GM18499 (cell line): ENCODE measurements around the gene CASZ1.

Experiments
- ATAC-seq: cut with Tn5 transposase; IDR thresholded peaks from one replicate; pipeline ENCODE4 v1.9.1; 2021; ENCODE audit warnings: moderate number of reproducible peaks; ENCODE audit not compliant: insufficient read depth, unreplicated experiment

Gene CASZ1

GRCh38 chr1:10777749-10778574, 18.5 kb downstream of the CASZ1 start:
- ATAC-seq = no peak

- ATAC-seq = no peak
These were observed 20.1 kb downstream of the CASZ1 start for GRCh38 chr1:10776190-10776905.

- no peak for ATAC-seq
These were observed 20.7 kb downstream of the CASZ1 start for GRCh38 chr1:10775763-10776162.

- ATAC-seq = no peak
These were observed 21.7 kb downstream of the CASZ1 start for GRCh38 chr1:10774615-10775310.

GRCh38 chr1:10773851-10774614, 22.4 kb downstream of the CASZ1 start:
- ATAC-seq = no peak

GRCh38 chr1:10773376-10773775, 23.1 kb downstream of the CASZ1 start:
- ATAC-seq = no peak

GRCh38 chr1:10772711-10773110, 23.7 kb downstream of the CASZ1 start:
- no peak for ATAC-seq

- ATAC-seq = no peak
These were observed 24.7 kb downstream of the CASZ1 start for GRCh38 chr1:10771789-10772188.

GRCh38 chr1:10768552-10768951, 27.9 kb downstream of the CASZ1 start:
- ATAC-seq = no peak

- ATAC-seq = no peak
These were observed 29.2 kb downstream of the CASZ1 start for GRCh38 chr1:10767282-10767681.

- ATAC-seq = no peak
These were observed 30.5 kb downstream of the CASZ1 start for GRCh38 chr1:10765734-10766478.

- no peak for ATAC-seq
These were observed 31.1 kb downstream of the CASZ1 start for GRCh38 chr1:10765304-10765703.

- no peak for ATAC-seq
These were observed 32.1 kb downstream of the CASZ1 start for GRCh38 chr1:10764296-10764798.

GRCh38 chr1:10762875-10763274, 33.6 kb downstream of the CASZ1 start:
- ATAC-seq = no peak

- no peak for ATAC-seq
These were observed 34.3 kb downstream of the CASZ1 start for GRCh38 chr1:10762153-10762523.

GRCh38 chr1:10761503-10762152, 34.8 kb downstream of the CASZ1 start:
- no peak for ATAC-seq

- ATAC-seq = no peak
These were observed 35.6 kb downstream of the CASZ1 start for GRCh38 chr1:10760566-10761502.
